CD4-positive, alpha-beta T cell treated with Interleukin-17A for 1 hour (primary cell): Measurements from ENCODE around the gene GPX1.
A peak's percentile ranks its signal among the peaks of the same experiment; 100 is the strongest.
"Not testable (repeated sequence)": the region's sequence is repeated elsewhere in the genome, so short reads cannot be mapped to it uniquely, and the experiment has no call there.

Source experiments
- DNase-seq: peaks from one replicate; pipeline ENCODE4 v3.0.0-alpha.2; 2020

Gene GPX1

DNA sequence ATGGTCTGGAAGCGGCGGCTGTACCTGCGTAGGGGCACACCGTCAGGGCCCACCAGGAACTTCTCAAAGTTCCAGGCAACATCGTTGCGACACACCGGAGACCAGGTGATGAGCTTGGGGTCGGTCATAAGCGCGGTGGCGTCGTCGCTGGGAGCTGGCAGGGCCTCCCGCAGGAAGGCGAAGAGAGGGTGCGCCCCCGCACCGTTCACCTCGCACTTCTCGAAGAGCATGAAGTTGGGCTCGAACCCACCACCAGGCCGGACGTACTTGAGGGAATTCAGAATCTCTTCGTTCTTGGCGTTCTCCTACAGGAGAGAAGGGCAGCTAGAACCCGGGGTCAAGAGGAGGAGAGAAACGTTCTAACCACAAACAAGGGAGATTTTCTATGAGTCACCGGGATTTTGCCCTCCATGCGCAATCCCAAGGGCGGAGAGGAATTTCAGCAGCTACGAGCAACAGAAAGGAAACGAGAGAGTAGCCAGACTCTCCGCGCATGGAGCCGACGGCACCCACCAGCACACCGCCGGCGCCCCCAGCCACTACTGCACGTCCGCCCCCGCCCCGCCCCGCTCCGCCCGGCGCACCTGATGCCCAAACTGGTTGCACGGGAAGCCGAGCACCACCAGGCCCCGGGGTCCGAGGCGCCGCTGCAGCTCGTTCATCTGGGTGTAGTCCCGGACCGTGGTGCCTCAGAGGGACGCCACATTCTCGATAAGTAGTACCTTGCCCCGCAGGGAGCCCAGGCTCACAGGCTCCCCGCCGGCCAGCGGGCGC is 523 bp downstream of the GPX1 start:
- peak; percentile 50 for DNase-seq

- peak; percentile 35 for DNase-seq
Observed at GRCh38 chr3:49357095-49357442, 1.1 kb downstream of the GPX1 start.

DNA sequence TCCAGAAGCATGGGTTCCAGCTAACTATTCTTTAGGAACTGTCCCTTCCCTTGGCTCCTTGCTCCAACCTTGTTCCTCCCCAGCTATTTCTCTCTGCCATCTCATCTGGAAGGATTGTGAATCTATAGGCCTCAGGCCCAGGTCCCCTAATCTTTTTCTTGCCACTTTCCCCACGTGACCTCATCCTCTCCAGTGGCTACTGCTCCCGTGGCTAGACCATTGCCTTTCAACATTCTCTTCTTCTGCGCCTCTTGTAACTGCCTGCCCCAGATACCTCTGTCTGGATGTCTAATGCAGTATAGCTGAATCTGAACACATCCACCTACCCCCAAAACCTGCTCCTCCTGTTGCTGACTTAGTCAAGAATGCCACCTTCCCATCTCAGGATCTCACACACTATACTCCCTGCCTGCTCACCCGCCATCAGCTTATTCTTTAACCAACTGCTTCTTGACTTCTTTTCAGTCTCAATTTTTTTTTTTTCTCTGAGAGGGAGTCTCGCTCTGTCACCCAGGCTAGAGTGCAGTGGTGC is 5.2 kb downstream of the GPX1 start:
- DNase-seq: no peak

DNA sequence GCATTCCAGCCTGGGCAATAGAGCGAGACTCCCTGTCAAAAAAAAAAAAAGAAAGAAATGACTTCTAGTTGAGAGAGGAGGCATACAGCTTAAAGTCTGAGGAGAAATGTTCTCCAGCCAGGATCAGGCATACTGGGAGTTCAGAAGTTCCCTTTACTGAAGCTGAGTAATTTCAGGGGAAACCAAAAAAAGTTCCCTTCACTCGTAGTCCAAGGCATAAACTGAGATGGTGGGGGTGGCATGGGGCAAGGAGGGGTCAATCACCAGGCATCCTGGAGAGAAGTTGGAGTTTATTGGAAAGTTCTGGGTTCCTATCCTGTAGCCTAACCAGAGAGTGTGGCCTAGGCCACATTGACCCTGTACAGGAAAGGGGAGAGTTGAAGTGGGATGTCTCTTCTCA is 5.9 kb downstream of the GPX1 start:
- DNase-seq: no peak

GRCh38 chr3:49351521-49352011 is 6.6 kb downstream of the GPX1 start:
- DNase-seq: no peak

DNA sequence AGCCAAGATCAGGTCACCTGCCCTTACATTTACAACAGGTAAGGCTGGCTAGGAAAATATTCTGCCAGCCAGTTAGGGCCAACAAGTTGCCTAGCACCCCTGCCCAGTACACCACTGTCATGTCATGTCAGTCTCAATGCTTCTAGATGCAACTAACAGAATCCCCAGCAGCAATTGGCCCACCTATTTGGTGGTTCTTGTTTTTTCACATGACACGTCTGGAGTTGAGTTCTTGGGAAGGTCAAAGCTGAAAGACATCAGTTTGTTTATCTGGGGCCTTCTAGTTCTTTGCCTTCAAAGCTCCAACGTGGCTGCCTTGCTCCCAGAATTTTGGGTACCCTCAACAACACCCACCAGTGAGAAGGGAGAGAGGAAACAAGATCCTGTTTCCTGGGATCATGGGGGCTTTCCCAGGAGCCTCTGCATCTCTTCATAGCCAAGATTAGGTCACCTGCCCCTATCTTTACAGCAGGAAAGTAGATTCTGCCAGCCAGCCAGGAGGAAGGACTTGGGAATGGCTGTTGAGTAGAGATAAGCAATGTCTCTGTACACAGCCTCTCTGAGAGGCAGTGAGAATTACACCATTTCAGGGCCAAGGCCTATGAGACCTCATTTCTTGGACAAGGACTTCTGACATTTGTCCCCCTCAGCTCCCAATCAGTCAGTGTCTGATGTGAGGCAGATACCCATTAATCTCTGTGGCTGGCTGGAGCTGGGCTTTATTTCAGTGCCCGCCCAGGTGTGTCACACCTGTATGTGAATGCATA is 8.6 kb downstream of the GPX1 start:
- DNase-seq: no peak

- not testable (repeated sequence) for DNase-seq
Observed at GRCh38 chr3:49348361-49348760, 9.8 kb downstream of the GPX1 start.

- no peak for DNase-seq
Observed at GRCh38 chr3:49346797-49347251, 11.3 kb downstream of the GPX1 start.

- no peak for DNase-seq
Observed at GRCh38 chr3:49343163-49343562, 15.0 kb downstream of the GPX1 start.

GRCh38 chr3:49341996-49342395 is 16.2 kb downstream of the GPX1 start:
- DNase-seq: no peak

DNA sequence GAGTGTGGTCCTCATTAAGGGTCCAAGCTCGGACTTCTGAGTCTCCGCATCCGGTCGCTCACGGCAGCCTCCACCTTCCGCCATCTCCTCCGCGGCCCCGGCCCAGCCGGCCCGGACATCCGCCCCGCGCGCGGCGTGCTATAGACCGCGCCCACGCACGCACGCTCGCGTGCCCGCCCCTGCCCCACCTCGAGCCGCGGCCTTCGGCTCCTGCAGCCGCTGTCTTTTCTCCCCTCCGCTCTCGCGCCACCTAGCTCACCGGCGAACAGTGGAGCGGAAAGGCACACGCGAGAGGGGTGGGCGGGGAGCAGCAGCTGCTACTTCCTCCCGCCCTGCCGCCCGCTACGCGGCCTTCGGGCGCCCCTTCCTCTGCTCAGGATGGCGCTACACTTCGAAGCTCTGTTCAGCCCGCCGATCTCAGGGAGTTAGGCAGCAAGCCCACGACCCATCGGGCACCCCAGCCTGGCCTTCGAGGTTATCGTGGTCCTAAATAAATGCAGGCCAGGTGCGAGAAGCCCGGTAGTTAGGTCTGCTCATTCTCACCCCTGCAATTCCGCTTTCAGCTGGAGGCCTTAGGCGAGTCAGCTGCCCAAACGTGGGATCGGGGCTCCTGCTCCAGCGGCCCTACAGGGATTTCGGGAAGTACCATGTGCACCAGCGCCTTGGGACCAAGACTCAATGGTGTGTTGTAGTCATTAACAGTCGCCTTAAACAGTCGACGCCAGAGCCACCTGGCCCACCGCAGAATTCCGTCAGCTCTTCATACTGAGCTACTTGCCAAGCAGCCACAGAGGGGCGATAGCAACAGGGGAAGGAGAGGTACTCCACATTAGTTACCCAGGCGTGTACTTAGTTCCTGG is 18.0 kb downstream of the GPX1 start, which contains the start of gene USP4:
Gene USP4 (minus strand): TSS at position 113 of the 860 bp plus-strand sequence. CDS start 29 bp downstream, at position 84.
- DNase-seq: peak; percentile 92

DNA sequence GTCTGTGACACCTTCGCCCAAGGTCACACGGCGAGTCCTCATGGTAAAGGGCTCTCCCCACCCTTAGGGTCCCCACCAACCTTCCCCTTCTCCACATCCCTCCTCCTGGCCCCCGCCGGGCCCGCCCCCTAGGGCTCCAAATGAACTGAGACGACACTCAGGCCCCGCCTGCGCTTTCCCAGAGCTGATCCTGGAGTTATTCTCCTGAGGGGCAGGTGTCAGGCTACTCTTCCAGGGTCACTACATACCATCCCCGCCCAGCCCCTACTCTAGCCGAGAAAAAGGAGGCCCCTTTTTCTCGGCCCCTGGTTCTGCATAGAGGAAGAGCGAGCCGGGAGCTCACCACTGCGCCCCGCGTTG is 18.6 kb downstream of the GPX1 start:
- no peak for DNase-seq

- no peak for DNase-seq
Observed at GRCh38 chr3:49333916-49334633, 24.1 kb downstream of the GPX1 start.

DNA sequence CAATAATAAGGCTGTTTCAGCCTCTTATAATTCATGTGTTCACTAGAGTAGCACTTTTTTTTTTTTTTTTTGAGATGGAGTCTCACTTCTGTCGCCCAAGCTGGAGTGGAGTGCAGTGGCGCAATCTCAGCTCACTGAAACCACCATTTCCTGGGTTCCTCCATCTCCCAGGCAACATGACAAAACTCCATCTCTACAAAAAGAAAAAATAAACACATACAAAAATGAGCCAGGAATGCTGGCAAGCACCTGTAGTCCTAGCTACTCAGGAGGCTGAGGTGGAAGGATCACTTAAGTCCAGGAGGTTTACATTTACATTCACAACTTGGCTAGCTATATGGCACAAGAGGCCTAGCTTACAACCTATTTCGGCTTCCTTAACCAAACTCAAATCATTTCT is 25.1 kb downstream of the GPX1 start:
- DNase-seq: peak; percentile 55

DNA sequence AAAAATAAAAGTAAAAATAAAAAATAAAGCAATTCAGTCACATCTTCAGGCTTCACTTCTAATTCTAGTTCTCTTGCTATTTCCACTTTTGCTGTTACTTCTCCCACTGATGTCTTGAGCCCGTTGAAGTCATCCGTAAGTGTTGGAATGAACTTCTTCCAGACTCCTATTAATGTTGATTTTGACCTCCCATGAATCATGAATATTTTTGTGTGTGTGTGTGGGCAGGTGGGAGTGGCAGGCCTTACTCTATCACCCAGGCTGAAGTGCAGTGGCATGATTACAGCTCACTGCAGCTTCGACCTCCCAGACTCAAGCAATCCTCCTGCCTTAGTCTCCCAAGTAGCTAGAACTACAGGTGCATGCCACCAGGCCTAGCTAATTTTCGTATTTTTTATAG is 29.0 kb downstream of the GPX1 start:
- no peak for DNase-seq

DNA sequence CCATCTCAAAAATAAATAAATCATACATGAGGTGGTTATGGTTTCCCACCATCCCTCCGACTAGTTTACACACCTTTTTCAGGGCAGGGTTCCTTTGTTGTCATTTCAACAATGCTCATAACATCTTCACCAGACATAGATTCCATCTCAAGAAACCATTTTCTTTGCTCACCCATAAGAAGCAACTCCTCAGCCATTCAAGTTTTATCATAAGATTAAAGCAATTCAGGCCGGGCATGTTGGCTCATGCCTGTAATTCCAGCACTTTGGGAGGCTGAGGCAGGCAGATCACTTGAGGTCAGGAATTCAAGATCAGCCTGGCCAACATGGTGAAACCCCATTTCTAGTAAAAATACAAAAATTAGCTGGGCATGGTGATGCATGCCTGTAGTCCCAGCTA is 29.8 kb downstream of the GPX1 start:
- DNase-seq: not testable (repeated sequence)

DNA sequence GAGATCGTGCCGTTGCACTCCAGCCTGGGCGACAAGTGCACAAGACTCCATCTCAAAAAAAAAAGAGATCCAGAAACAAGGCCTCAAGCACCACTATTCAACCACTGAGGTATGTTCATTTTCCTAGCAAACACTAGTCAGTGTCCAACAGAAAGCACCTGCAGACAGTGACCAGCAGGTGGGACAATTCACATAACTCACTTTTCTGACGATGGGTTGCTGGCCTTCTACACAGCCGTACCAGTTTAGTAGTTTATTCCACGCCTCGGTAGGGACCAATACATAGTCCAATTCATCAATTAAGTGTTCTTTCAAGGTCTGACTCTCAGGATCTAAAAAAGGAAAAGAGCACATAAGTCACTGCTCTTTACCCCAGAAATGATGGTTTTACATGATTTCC is 30.7 kb downstream of the GPX1 start:
- no peak for DNase-seq

- no peak for DNase-seq
Observed at GRCh38 chr3:49324768-49325167, 33.4 kb downstream of the GPX1 start.

- DNase-seq: no peak
Observed at GRCh38 chr3:49316696-49317457, 41.3 kb downstream of the GPX1 start.

DNA sequence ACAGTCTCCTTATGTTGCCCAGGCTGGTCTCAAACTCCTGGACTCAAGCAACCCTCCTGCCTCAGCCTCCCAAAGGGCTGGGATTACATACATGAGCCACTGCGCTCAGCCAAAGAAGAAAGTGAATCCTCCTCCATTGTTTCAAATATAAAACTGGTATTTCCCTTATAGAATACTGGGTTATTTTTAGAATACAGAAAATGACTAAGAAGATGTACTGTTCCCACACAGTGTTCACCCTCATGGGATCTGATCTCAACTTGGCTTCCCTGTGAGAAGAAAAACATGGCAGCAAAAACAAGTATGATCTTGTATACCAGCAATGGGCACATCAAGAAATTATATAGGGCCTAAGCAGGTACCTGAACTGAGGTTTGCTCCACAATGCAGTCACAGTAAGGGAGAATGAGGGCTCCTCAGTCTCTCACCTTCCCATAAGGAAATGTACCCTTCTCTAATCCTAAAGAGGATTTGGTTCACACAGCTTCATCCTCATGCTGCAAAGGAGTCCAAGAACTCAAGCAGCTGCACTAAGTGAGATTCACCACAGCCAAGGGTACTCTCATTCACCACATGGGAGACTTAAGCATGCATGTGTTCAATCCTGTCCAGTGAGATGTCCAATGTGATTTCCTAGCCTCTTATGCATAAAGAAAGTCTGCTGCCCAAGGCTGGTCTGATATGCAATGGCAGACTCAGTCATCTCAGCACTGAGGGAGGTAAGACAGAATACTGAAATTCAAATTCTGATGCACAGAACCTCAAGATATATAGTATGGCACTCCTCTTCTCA is 44.1 kb downstream of the GPX1 start:
- DNase-seq: no peak

DNA sequence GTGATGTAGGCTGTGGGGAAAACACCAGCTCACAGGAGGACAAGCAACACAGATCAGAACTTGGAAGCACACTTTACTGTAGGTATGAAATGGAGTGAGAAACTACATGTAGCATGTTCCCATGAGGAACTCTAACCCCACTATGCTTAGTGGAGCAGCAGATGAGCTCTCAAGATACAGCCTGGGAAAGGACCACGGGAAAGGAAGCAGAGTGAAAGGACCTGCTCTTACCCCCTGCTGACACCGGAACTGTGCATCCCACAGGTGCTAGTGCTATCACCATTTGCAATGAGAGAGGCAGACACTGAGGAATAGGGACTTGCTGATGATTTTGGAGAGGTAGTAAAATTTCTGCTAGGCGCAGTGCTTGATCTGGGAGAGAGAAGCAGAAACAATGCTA is 46.9 kb downstream of the GPX1 start:
- no peak for DNase-seq
